NT2/D1 (cell line): Measurements from ENCODE around the gene KRT9.

Experiments used
- SUZ12 ChIP-seq: IDR thresholded peaks from 2 replicates; pipeline ENCODE4 v1.6.1; 2011; ENCODE audit not compliant: insufficient read length, insufficient read depth; ENCODE audit errors: extremely low read depth
- YY1 ChIP-seq: IDR thresholded peaks from 2 replicates; pipeline ENCODE4 v1.6.1; 2011; ENCODE audit not compliant: insufficient read length, insufficient read depth
- ZNF274 ChIP-seq: IDR thresholded peaks from 2 replicates; pipeline ENCODE4 v1.6.1; 2011; ENCODE audit warnings: mild to moderate bottlenecking, low read depth, low read length

DNA sequence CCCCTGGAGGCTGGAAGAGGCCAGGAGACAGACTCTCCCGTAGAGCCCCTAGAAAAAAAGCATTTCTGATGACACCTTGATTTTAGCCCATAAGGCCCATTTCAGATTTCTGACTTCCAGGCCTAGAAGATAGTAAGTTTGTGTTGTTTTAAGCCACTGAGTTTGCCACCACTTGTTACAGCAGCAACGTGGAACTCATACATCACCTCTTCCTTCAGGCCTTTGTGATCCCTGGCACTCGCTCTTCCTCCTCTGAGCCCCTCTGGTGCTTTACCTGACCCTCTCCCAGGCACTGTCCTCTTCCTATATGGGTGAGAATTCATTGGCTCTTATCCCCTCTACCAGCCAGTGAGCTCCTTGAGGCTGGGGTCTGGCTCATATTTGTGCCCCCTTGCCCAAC is 25.0 kb downstream of the KRT9 start:
- TF ChIP-seq YY1 (no peak), SUZ12 (no peak), ZNF274 (no peak)
